Ecto neural progenitor cell (in vitro differentiated cells): Measurements from ENCODE around the gene RAB11A.
A peak's percentile ranks its signal among the peaks of the same experiment; 100 is the strongest.

Experiments
- DNase-seq: peaks from one replicate; pipeline ENCODE4 v3.0.0-alpha.2; 2018; ENCODE audit warnings: low spot score

Gene RAB11A

GRCh38 chr15:65887565-65887964, 18.3 kb downstream of the RAB11A start:
- no peak for DNase-seq

- no peak for DNase-seq
Observed at GRCh38 chr15:65888981-65889380, 19.7 kb downstream of the RAB11A start.

GRCh38 chr15:65893060-65893459, 23.8 kb downstream of the RAB11A start:
- no peak for DNase-seq

GRCh38 chr15:65896236-65896635, 26.9 kb downstream of the RAB11A start:
- no peak for DNase-seq

- no peak for DNase-seq
Observed at GRCh38 chr15:65900488-65900887, 31.2 kb downstream of the RAB11A start.

- no peak for DNase-seq
Observed at GRCh38 chr15:65901336-65901735, 32.0 kb downstream of the RAB11A start.

GRCh38 chr15:65901836-65902235, 32.5 kb downstream of the RAB11A start:
- DNase-seq, result no peak

GRCh38 chr15:65902373-65902772, 33.1 kb downstream of the RAB11A start:
- DNase-seq, result no peak

GRCh38 chr15:65903296-65904073, 34.2 kb downstream of the RAB11A start:
- DNase-seq, result no peak

GRCh38 chr15:65904301-65904700, 35.0 kb downstream of the RAB11A start:
- DNase-seq, result no peak

- no peak for DNase-seq
Observed at GRCh38 chr15:65906396-65906795, 37.1 kb downstream of the RAB11A start.

- DNase-seq, result no peak
Observed at GRCh38 chr15:65907661-65908060, 38.4 kb downstream of the RAB11A start.

- no peak for DNase-seq
Observed at GRCh38 chr15:65908876-65909275, 39.6 kb downstream of the RAB11A start.

- DNase-seq, result no peak
Observed at GRCh38 chr15:65909831-65910230, 40.5 kb downstream of the RAB11A start.

GRCh38 chr15:65910341-65910740, 41.0 kb downstream of the RAB11A start:
- no peak for DNase-seq

- DNase-seq, result no peak
Observed at GRCh38 chr15:65912235-65912634, 42.9 kb downstream of the RAB11A start.

- no peak for DNase-seq
Observed at GRCh38 chr15:65913631-65914199, 44.4 kb downstream of the RAB11A start.

GRCh38 chr15:65914386-65914785, 45.1 kb downstream of the RAB11A start:
- no peak for DNase-seq

GRCh38 chr15:65914981-65915925, 46.0 kb downstream of the RAB11A start:
- DNase-seq, result no peak

- DNase-seq, result no peak
Observed at GRCh38 chr15:65916041-65916663, 46.9 kb downstream of the RAB11A start.

- peak; percentile 88 for DNase-seq
Observed at GRCh38 chr15:65916664-65917406, 47.5 kb downstream of the RAB11A start.

- no peak for DNase-seq
Observed at GRCh38 chr15:65917407-65917756, 48.1 kb downstream of the RAB11A start.
